Immature natural killer cell (primary cell): ENCODE data around the gene ZFR2. TPM values are rescaled to one million over a fixed set of nuclear protein-coding genes. Genes with fewer than 3 reads are reported as not detected.
A peak's percentile ranks its signal among the peaks of the same experiment; 100 is the strongest.

Experiments
- DNase-seq, 3 donors: peaks; one replicate each; pipeline ENCODE4 v3.0.0; 2022; ENCODE audit warnings: mixed read lengths in 1 of 3
- H3K27ac Mint-ChIP-seq, 6 donors: one replicate each; pipeline ENCODE4 v1.8.0; 2020; ENCODE audit warnings: mixed read lengths in 6 of 6, mild to moderate bottlenecking in 5 of 6, inconsistent platforms in 4 of 6, moderate library complexity in 3 of 6
- H3K27me3 Mint-ChIP-seq, 3 donors: one replicate each; pipeline ENCODE4 v1.8.0; 2020 to 2021; ENCODE audit warnings: low read depth in 3 of 3, mild to moderate bottlenecking in 3 of 3, mixed read lengths in 3 of 3, moderate library complexity in 3 of 3, inconsistent platforms in 1 of 3
- H3K36me3 Mint-ChIP-seq, 3 donors: one replicate each; pipeline ENCODE4 v1.8.0; 2020; ENCODE audit warnings: mixed read lengths in 3 of 3, inconsistent platforms in 2 of 3, mild to moderate bottlenecking in 2 of 3
- H3K4me1 Mint-ChIP-seq, 2 donors: one replicate each; pipeline ENCODE4 v1.8.0; 2020; ENCODE audit warnings: inconsistent platforms in 2 of 2, mild to moderate bottlenecking in 2 of 2, mixed read lengths in 2 of 2, moderate library complexity in 1 of 2
- H3K4me3 Mint-ChIP-seq, 5 donors: one replicate each; pipeline ENCODE4 v1.8.0; 2020; ENCODE audit warnings: mild to moderate bottlenecking in 5 of 5, mixed read lengths in 5 of 5, inconsistent platforms in 3 of 5, moderate library complexity in 3 of 5
- H3K9me3 Mint-ChIP-seq, 6 donors: one replicate each; pipeline ENCODE4 v1.8.0; 2020; ENCODE audit warnings: mild to moderate bottlenecking in 6 of 6, mixed read lengths in 6 of 6, inconsistent platforms in 4 of 6, moderate library complexity in 3 of 6
- polyA plus RNA-seq, 3 donors: library from polyadenylated mRNA; unstranded; fragments of 300-500 nt; fragmentation: Illumina TruSeq; gene quantifications; one replicate each; pipeline ENCODE4 v1.2.3, GENCODE V29; 2021

ZFR2 gene
- 1 to 10 TPM; 2.1 to 5.4 (median 3.1) TPM for polyA plus RNA-seq

GRCh38 chr19:3868770-3869456 is at the start of gene ZFR2:
Gene ZFR2, minus strand, starts transcription at chr19:3869038. Its CDS starts 21 bp downstream, at chr19:3869017.
- Mint-ChIP-seq H3K4me1 (peaks cover 6 to 17% of the 10 kb centered on the region in 2 donors), H3K4me3 (peak within 1 kb of the TSS; percentile 51 to 71 (median 64)), H3K27ac (no peak within 1 kb of the TSS), H3K36me3 (peaks cover 0 to 4% (median 0%) of the 10 kb centered on the region in 3 donors), H3K9me3 (peaks cover 0 to 2% (median under 1%) of the 10 kb centered on the region in 6 donors), H3K27me3 (peaks cover 12 to 30% (median 20%) of the 10 kb centered on the region in 3 donors)
- DNase-seq: peak in 2 of 3 donors; percentile 21 to 22

GRCh38 chr19:3916033-3916432 is 47.2 kb upstream of the ZFR2 start:
- Mint-ChIP-seq H3K4me3 (no peak overlapping the region), H3K27me3 (peaks cover 1 to 5% (median 3%) of the 10 kb centered on the region in 3 donors), H3K27ac (peak overlapping the region in 1 of 6 donors; percentile 33), H3K4me1 (no peaks in the 10 kb centered on the region), H3K36me3 (no peaks in the 10 kb centered on the region), H3K9me3 (no peaks in the 10 kb centered on the region)
- DNase-seq: no peak

- Mint-ChIP-seq H3K4me3 (no peak overlapping the region), H3K4me1 (no peaks in the 10 kb centered on the region), H3K27ac (no peak overlapping the region), H3K36me3 (no peaks in the 10 kb centered on the region), H3K27me3 (peaks cover 1 to 8% (median 3%) of the 10 kb centered on the region in 3 donors), H3K9me3 (peaks cover 0 to 2% (median 0%) of the 10 kb centered on the region in 6 donors)
- DNase-seq: no peak
Measured at GRCh38 chr19:3914199-3914598, 45.4 kb upstream of the ZFR2 start.

- Mint-ChIP-seq H3K27me3 (peaks cover 1 to 6% (median 2%) of the 10 kb centered on the region in 3 donors), H3K4me3 (no peak overlapping the region), H3K9me3 (peaks cover 0 to 3% (median 0%) of the 10 kb centered on the region in 6 donors), H3K27ac (no peak overlapping the region), H3K36me3 (no peaks in the 10 kb centered on the region), H3K4me1 (no peaks in the 10 kb centered on the region)
- DNase-seq: no peak
Measured at GRCh38 chr19:3910105-3910504, 41.3 kb upstream of the ZFR2 start.

GRCh38 chr19:3908266-3909054 is 39.6 kb upstream of the ZFR2 start:
- H3K27me3 Mint-ChIP-seq: peaks cover 0 to 8% (median 1%) of the 10 kb centered on the region in 3 donors
- no peak overlapping the region for H3K4me3 Mint-ChIP-seq

GRCh38 chr19:3907626-3908265 is 38.9 kb upstream of the ZFR2 start:
- no peaks in the 10 kb centered on the region for H3K36me3 Mint-ChIP-seq
- H3K27me3 Mint-ChIP-seq: peaks cover 0 to 5% (median 0%) of the 10 kb centered on the region in 3 donors
- H3K4me1 Mint-ChIP-seq: no peaks in the 10 kb centered on the region
- H3K27ac Mint-ChIP-seq: peak overlapping the region in 1 of 6 donors; percentile 46
- DNase-seq: no peak
- no peak overlapping the region for H3K4me3 Mint-ChIP-seq
- peaks cover 0 to 3% (median 0%) of the 10 kb centered on the region in 6 donors for H3K9me3 Mint-ChIP-seq

More at GRCh38 chr19:3908266-3909054, 39.6 kb upstream of the ZFR2 start:
- no peak for DNase-seq
- Mint-ChIP-seq H3K9me3 (peaks cover 0 to 3% (median 0%) of the 10 kb centered on the region in 6 donors), H3K27ac (no peak overlapping the region), H3K4me1 (no peaks in the 10 kb centered on the region), H3K36me3 (no peaks in the 10 kb centered on the region)

- DNase-seq: no peak
- H3K27me3 Mint-ChIP-seq: peaks cover 0 to 5% (median 0%) of the 10 kb centered on the region in 3 donors
- no peak overlapping the region for H3K4me3 Mint-ChIP-seq
- H3K27ac Mint-ChIP-seq: no peak overlapping the region
- H3K4me1 Mint-ChIP-seq: peaks cover 0 to under 1% of the 10 kb centered on the region in 2 donors
- no peaks in the 10 kb centered on the region for H3K36me3 Mint-ChIP-seq
- H3K9me3 Mint-ChIP-seq: peaks cover 0 to under 1% (median 0%) of the 10 kb centered on the region in 6 donors
Measured at GRCh38 chr19:3904233-3904632, 35.4 kb upstream of the ZFR2 start.

GRCh38 chr19:3902317-3902973 is 33.6 kb upstream of the ZFR2 start:
- no peaks in the 10 kb centered on the region for H3K9me3 Mint-ChIP-seq
- no peaks in the 10 kb centered on the region for H3K36me3 Mint-ChIP-seq
- no peak for DNase-seq
- H3K27ac Mint-ChIP-seq: no peak overlapping the region
- H3K27me3 Mint-ChIP-seq: peaks cover 0 to 5% (median 2%) of the 10 kb centered on the region in 3 donors
- no peak overlapping the region for H3K4me3 Mint-ChIP-seq
- H3K4me1 Mint-ChIP-seq: peaks cover 13% of the 10 kb centered on the region in 2 donors

GRCh38 chr19:3899531-3900294 is 30.9 kb upstream of the ZFR2 start:
- Mint-ChIP-seq H3K4me1 (peaks cover 13% of the 10 kb centered on the region in 2 donors), H3K9me3 (no peaks in the 10 kb centered on the region), H3K27me3 (peaks cover 1 to 6% (median 5%) of the 10 kb centered on the region in 3 donors), H3K4me3 (no peak overlapping the region), H3K27ac (no peak overlapping the region), H3K36me3 (no peaks in the 10 kb centered on the region)
- DNase-seq: no peak

- H3K27me3 Mint-ChIP-seq: peaks cover 1 to 6% (median 3%) of the 10 kb centered on the region in 3 donors
- H3K36me3 Mint-ChIP-seq: no peaks in the 10 kb centered on the region
- H3K9me3 Mint-ChIP-seq: no peaks in the 10 kb centered on the region
- peak overlapping the region in 4 of 5 donors; percentile 37 to 67 (median 56) for H3K4me3 Mint-ChIP-seq
- no peak for DNase-seq
- peaks cover 13% of the 10 kb centered on the region in 2 donors for H3K4me1 Mint-ChIP-seq
- H3K27ac Mint-ChIP-seq: peak overlapping the region in 1 of 6 donors; percentile 58
Measured at GRCh38 chr19:3898426-3898825, 29.6 kb upstream of the ZFR2 start.

- peak; percentile 32 to 53 (median 45) for DNase-seq
- no peaks in the 10 kb centered on the region for H3K36me3 Mint-ChIP-seq
- H3K4me3 Mint-ChIP-seq: peak overlapping the region; percentile 33 to 67 (median 51)
- peaks cover 1 to 6% (median 3%) of the 10 kb centered on the region in 3 donors for H3K27me3 Mint-ChIP-seq
- H3K4me1 Mint-ChIP-seq: peaks cover 13% of the 10 kb centered on the region in 2 donors
- no peaks in the 10 kb centered on the region for H3K9me3 Mint-ChIP-seq
- peak overlapping the region in 4 of 6 donors; percentile 58 to 85 (median 66) for H3K27ac Mint-ChIP-seq
Measured at GRCh38 chr19:3897936-3898335, 29.1 kb upstream of the ZFR2 start.

GRCh38 chr19:3895788-3896187 is 26.9 kb upstream of the ZFR2 start:
- no peaks in the 10 kb centered on the region for H3K9me3 Mint-ChIP-seq
- no peak overlapping the region for H3K4me3 Mint-ChIP-seq
- no peak overlapping the region for H3K27ac Mint-ChIP-seq
- peaks cover 13% of the 10 kb centered on the region in 2 donors for H3K4me1 Mint-ChIP-seq
- DNase-seq: no peak
- no peaks in the 10 kb centered on the region for H3K36me3 Mint-ChIP-seq
- peaks cover 0 to 6% (median 3%) of the 10 kb centered on the region in 3 donors for H3K27me3 Mint-ChIP-seq
